Hematopoietic multipotent progenitor cell (in vitro differentiated cells): ENCODE data around the gene SLC35F5. TPM values are rescaled to one million over a fixed set of nuclear protein-coding genes. Genes with fewer than 3 reads are reported as not detected.
"Not testable (repeated sequence)": the region's sequence is repeated elsewhere in the genome, so short reads cannot be mapped to it uniquely, and the experiment has no call there.

Source experiments
- DNase-seq, 3 donors: peaks; one replicate each; pipeline ENCODE4 v3.0.0-alpha.2; 2011 to 2015; ENCODE audit warnings: low read depth in 2 of 3, low spot score in 2 of 3
- total RNA-seq: library from RNA; depleted of rRNA; stranded (reverse); fragments of >200 nt; gene quantifications from one replicate; pipeline ENCODE4 v1.2.3, GENCODE V29; 2012

SLC35F5 gene, protein sequence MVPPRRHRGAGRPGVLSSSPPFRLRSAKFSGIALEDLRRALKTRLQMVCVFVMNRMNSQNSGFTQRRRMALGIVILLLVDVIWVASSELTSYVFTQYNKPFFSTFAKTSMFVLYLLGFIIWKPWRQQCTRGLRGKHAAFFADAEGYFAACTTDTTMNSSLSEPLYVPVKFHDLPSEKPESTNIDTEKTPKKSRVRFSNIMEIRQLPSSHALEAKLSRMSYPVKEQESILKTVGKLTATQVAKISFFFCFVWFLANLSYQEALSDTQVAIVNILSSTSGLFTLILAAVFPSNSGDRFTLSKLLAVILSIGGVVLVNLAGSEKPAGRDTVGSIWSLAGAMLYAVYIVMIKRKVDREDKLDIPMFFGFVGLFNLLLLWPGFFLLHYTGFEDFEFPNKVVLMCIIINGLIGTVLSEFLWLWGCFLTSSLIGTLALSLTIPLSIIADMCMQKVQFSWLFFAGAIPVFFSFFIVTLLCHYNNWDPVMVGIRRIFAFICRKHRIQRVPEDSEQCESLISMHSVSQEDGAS
- total RNA-seq: 48.7 TPM

DNA sequence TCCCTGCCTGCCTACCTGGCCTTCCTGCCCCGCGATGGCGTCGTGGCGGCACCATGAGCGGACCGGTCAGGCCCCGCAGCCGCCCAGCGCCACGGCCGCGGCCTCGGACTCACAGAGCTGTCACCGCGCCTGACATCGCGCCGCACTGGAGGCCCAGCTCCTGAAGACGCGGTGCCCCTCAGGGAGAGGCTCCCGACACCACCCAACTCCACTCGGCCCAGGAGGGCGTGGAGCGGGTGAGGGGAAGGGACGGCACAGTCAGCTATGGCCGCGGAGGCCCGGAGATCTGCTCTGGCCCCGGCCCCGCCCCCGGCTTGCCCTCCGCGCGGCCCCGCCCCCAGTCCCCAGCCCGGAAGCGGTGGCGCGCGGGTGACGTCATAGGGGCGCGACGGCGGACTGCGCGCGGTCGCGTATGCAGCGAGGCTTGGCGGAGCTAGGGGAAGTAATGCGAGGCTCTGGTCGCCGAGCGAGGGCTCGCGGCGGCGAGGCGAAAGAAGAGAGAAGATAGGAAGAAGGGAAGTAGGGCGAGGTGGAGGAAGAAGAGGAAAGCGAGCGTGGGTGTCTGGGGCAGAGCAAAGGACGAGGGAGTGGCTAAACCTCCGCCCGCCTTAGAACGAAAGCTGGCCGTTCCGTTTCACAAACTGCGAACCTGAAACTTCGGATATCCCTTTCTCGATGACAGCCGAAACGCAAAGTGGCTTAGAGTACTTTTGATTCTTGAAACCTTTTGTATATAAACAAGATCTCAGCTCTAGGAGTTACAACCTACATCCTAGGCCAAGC is at the start of gene SLC35F5:
SLC35F5 (minus strand) TSS at position 288 of the 783 bp plus-strand sequence; CDS start at position 55, 233 bp downstream.
- peak; percentile 93 to 95 (median 94) for DNase-seq

DNA sequence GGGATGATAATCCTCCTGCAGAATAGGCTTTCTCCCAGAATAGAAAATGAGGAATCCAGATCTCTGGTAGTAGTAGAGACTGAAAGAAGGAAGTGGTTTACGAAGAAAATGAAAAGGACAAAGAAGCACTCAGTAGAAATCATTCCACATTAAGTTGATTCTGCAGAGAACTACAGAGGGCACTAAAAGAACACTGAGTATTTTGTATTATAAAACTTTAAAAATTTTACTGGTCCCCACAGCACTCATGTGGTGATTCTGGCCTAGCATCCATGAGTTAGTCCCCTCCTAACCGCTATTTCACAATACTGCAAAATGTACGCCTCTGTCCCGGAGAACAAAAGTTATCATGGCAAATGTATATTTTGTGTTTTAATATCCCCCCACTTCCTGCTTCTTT is 42.9 kb upstream of the SLC35F5 start:
- DNase-seq: peak in 2 of 3 donors; percentile 3 to 23

- no peak for DNase-seq
Measured at GRCh38 chr2:113797237-113797636, 40.8 kb upstream of the SLC35F5 start.

DNA sequence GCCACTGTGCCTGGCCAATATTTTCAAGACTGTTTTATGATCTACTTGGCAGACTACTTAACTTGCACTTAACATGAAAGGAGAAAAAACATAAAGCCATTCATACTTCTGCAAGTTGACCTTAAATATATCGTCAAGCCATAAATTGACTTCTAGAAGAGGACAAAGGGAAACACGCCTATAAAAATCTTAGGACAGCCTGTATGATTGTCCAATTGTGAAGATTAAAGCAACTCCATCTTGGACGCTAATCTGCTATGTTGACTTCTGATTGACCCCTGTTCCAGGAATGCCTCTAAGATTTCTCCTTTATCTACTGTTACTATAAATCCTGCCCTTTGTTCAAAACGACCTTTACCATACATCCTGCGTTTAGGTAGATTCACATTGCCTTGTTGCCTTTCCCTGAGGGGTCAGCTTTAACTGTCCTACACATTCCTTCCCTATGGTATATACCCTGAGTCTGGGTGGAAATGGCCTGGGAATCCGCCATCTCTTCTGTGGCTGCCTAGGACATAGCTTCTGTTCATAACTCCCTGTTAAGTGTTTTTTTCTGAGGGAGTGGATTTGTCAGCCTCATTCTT is 40.2 kb upstream of the SLC35F5 start:
- DNase-seq: no peak

- DNase-seq: no peak
Measured at GRCh38 chr2:113795405-113795920, 39.0 kb upstream of the SLC35F5 start.

GRCh38 chr2:113791697-113792590 is 35.5 kb upstream of the SLC35F5 start:
- peak in 1 of 3 donors; percentile 21 for DNase-seq

DNA sequence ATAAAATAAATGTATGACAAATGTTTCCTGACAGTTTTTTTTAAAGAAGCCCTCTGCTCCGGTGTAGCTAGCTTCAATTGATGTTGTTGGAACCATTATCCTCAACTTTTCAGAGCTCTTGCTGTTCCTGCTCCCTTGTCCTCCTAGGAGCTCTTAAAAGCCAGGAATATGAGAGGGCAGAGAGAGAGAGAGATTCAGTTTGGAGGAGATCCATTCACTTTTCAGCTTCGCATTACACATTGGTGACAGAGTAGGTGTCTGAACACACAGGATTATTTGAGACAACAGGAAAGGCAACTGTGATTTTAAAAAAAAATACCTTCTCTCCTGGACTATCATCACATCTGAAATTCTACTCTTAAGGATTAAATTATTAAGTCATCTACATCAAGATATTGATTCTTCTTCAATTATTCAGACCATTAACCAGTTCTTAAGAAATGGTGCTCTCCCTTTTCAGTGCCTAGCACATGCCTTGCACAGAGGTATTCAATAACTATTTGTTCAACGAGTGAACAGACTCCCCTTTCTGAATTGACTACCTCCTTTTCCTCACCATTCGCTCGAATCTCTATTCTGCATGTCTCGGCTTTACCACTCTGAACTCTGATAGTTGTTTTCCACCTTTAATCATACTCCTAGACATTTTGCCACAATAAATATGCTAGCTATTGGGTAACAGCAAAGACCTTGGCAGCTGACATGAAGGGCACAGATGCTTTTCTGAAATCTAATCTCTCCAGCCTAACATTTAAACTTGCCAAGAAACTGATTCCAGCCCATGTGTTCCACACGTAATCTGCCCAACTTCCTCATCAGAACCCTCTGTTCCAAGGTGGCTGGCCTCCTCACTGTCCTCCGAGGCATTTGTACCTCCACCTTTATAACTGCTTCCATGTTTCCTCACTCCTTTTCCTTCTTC is 28.6 kb upstream of the SLC35F5 start:
- no peak for DNase-seq

DNA sequence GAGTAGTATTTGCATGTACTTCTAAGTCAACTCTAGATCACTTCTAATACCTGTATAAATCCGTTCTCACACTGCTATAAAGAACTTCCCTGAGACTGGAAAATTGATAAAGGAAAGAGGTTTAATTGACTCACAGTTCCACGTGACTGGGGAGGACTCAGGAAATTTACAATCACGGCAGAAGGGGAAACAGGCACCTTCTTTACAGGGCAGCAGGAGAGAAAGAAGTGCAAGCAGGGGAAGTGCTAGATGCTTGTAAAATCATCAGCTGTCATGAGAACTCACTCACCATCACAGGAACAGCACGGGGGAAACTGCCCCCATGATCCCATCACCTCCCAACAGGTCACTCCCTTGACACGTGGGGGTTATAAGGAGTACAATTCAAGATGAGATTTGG is 24.0 kb upstream of the SLC35F5 start:
- no peak for DNase-seq

DNA sequence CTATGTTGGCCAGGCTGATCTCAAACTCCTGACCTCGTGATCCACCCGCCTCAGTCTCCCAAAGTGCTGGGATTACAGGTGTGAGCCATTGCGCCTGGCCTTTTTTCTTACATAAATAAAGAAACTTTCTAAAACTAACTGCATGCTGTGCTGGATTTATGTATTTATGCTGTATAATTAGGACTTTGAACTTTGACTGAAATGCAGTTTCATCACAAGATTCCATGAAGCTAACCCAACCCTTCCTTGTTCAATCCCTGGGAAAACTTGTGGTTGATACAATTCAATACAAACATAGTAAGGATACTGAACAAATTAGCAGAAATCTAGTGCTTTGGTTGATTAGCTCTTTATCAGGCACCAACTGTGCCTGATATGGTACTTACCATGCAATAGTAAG is 20.9 kb upstream of the SLC35F5 start:
- DNase-seq: no peak

GRCh38 chr2:113776949-113777348 is 20.5 kb upstream of the SLC35F5 start:
- no peak for DNase-seq

DNA sequence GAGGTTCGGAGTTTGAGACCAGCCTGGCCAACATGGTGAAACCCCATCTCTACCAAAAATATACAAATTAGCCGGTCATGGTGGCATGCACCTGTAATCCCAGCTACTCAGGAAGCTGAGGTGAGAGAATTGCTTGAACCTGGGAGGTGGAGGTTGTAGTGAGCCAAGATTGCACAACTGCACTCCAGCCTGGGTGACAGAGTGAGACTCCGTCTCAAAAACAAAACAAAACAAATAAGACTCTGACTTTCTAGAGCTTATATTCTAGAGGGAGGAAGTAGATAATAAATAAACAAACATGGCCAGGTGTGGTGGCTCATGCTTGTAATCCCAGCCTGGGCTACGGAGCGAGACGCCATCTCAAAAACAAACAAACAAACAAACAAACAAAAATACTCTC is 18.2 kb upstream of the SLC35F5 start:
- DNase-seq: not testable (repeated sequence)

DNA sequence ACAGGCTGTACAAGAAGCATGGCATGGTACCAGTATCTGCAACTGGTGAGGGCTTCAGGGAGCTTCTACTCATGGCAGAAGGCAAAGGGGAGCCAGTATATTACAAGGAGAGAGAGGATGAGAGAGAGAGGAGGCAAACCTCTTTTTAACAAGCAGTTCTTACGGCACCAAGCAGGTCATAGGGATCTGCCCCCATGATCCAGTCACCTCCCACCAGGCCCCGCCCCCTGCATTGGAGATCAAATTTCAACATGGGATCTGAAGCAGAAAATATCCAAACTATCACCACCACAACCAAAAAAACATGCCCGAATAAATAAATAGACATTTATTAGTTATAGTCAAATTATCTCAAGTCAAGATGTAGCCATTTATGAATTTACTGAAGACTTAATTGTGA is 14.5 kb upstream of the SLC35F5 start:
- no peak for DNase-seq

- no peak for DNase-seq
Measured at GRCh38 chr2:113769555-113769954, 13.1 kb upstream of the SLC35F5 start.

DNA sequence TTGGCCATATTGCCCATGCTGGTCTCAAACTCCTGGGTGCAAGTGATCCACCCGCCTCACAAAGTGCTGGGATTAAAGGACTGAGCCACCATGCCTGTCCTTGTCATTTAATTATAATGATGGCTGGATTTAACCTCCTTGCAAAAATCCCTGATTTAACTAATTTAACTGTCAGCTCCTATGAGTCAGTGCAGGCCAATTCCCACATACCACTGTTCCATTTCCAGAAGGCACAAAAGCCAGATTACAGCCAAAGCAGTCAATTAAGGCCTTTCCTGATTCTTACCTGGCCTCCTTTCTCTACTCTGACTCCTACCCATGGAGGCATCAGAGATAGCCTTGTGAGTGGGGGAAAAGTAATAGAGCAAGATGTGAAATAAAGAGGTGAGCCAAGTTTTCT is 12.3 kb upstream of the SLC35F5 start:
- no peak for DNase-seq

DNA sequence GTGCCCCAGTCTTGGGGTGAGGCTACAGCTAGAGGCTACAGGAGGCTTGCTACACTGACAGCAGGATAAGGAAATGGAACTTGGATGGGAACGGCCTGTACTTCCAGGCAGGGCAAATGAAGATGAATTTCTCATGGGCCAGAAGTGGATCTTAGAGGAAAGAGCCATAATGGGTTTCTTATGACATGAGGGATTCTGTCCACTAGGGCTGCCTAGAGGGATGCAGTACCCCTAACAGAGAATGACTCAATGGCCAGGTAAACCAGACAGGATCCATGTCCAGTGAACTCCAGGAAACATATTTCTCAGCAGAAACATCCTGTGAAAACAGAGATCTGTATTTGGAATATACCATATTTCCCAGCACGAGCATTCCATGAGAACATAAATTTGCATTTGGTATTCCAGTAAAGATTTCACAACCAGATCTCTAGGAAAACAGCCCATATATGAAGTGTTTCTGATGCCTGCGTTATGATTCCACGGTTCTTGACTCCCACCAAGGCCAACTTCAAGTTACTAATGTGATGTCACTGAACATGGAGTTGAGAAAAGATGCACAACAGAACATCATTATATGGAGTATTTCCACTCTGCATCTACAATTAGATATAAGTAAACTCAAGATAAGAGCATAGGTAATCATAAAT is 11.5 kb upstream of the SLC35F5 start:
- DNase-seq: no peak

DNA sequence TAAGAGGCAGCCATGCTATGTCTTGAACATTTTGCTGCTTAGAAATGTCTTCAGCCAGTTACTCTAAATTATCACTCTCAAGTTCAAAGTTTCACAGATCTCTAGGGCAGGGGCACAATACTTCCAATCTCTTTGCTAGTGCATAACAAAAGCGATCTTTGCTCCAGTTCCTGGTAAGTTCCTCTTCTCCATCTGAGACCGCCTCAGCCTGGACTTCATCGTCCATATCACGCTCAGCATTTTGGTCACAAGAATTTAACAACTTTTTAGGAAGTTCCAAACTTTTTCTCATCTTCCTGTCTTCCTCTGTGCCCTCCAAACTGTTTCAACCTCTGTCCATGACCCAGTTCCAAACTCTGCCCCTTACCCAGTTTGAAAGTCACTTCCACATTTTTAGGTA is 8.8 kb upstream of the SLC35F5 start:
- no peak for DNase-seq

DNA sequence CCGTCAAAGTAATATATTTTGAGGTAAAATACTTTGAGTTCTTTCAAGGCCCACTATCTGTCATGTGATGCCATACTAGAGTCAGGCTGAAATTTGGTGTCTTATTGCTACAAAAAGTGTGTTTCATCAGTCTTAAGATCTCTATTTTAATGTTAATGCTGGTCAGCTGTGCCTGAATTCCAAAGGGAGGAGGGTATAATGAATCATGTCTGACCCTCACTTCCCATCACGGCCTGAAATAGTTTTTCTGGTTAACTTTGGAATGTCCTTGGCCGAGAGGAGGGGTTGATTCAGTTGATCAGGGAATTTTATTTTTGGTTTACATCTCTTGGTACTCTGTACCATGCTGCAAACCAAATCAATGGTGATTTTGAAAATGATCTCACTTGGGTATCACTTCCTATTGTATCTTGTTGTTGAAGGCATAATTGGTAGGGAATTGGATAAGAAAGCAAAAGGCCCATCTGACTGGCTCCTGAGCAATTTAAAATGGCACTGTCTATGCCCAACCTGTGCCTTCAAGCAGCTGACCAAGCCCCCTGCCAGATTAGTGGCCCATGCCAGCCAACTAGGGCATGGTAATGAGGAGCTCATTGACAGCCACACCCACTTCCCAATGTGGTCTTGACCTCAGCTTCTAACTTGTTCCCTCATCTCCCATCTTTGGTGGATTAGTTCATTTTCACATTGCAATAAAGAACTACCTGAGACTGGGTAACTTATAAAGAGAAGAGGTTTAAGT is 6.1 kb upstream of the SLC35F5 start:
- no peak for DNase-seq

DNA sequence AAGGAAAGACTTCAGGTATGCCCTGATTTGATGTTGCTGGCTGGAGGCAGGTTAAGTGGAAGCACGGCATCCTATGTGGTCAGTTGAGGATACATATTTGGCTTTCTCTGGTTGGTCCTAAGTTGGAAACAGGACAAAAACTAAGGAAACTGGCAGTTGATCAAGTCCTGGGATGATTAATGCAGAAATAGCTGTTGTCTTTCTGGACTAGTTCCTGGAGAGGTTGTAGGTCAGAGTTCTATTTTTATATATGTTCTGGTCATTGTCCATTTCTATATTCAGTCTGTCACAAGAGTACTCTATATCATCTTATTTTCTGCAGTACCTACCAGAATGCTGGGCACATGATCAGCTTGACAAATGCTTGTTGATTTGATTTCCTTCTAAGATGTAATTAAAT is 4.0 kb upstream of the SLC35F5 start:
- no peak for DNase-seq
